Heart left ventricle (tissue), 16 donors: ENCODE measurements around the gene ST8SIA5. TPM values are rescaled to one million over a fixed set of nuclear protein-coding genes. Genes with fewer than 3 reads are reported as not detected.

Experiments
- ATAC-seq, 4 donors: fragments of 200-7000 bp; cut with Tn5 transposase; one replicate each; pipeline ENCODE4 v1.9.1; 2020 to 2022; ENCODE audit warnings: moderate library complexity in 4 of 4, mild to moderate bottlenecking in 3 of 4, moderate number of reproducible peaks in 1 of 4
- DNase-seq, 5 donors: peaks; one replicate each; pipeline ENCODE4 v3.0.0-alpha.2; 2020
- H3K27ac ChIP-seq, 12 donors: fragments of 200-600 bp; sonication (generic) in 4 of 12; one replicate each; pipeline versions ENCODE4 v1.5.0 to v1.8.0; 2016 to 2022; ENCODE audit warnings: mild to moderate bottlenecking in 2 of 12
- H3K27me3 ChIP-seq, 9 donors: fragments of 200-600 bp; sonication (generic) in 2 of 9; one replicate each; pipeline versions ENCODE4 v1.5.1 to v1.8.0; 2016 to 2022; ENCODE audit warnings: mild to moderate bottlenecking in 3 of 9
- H3K36me3 ChIP-seq, 9 donors: fragments of 200-600 bp; sonication (generic) in 2 of 9; one replicate each; pipeline versions ENCODE4 v1.5.0 to v1.8.0; 2018 to 2022; ENCODE audit warnings: mild to moderate bottlenecking in 2 of 9
- H3K4me1 ChIP-seq, 12 donors: fragments of 200-600 bp; sonication (generic) in 4 of 12; one replicate each; pipeline versions ENCODE4 v1.5.0 to v1.8.0; 2016 to 2022; ENCODE audit warnings: mild to moderate bottlenecking in 3 of 12
- H3K4me3 ChIP-seq, 12 donors: fragments of 200-600 bp; sonication (generic) in 4 of 12; one replicate each; pipeline versions ENCODE4 v1.5.0 to v1.8.0; 2017 to 2022; ENCODE audit warnings: mild to moderate bottlenecking in 9 of 12, moderate library complexity in 4 of 12
- H3K9me3 ChIP-seq, 12 donors: fragments of 200-600 bp; sonication (generic) in 4 of 12; one replicate each; pipeline versions ENCODE4 v1.5.0 to v1.8.0; 2016 to 2022; ENCODE audit warnings: mild to moderate bottlenecking in 1 of 12
- CTCF ChIP-seq, 12 donors: fragments of 200-600 bp; sonication (generic) in 4 of 12; IDR thresholded peaks; one replicate each; pipeline versions ENCODE4 v1.5.0 to v1.8.0; 2018 to 2022; ENCODE audit warnings: antibody characterized with exemption in 12 of 12, mild to moderate bottlenecking in 5 of 12
- POLR2A ChIP-seq, 2 donors: fragments of 450-650 bp; IDR thresholded peaks; one replicate each; pipeline ENCODE4 v1.6.1; 2017; ENCODE audit warnings: antibody characterized with exemption in 2 of 2, mild to moderate bottlenecking in 2 of 2, moderate library complexity in 2 of 2
- WGBS, 4 donors: extraction: QIAGEN DNeasy Blood & Tissue Kit in 2 of 4; methylation state at CpG; one replicate each; pipeline versions ENCODE4 v1.1.5 to v1.1.7; 2013 to 2018; 5-methylcytosine and 5-hydroxymethylcytosine counted together
- intact Hi-C, 10 donors: fragments of 100-400 bp; cut with DNase I; formaldehyde crosslinking; loops; one replicate each; pipeline versions ENCODE4 v1.11.1 to v1.14.2; 2022
- polyA plus RNA-seq, 2 donors: library from polyadenylated mRNA; stranded (reverse); fragments of 200-250 nt; gene quantifications; one replicate each; pipeline ENCODE4 v1.2.3, GENCODE V29; 2013
- total RNA-seq, 9 donors: library from RNA; depleted of rRNA in 2 of 9; stranded (reverse); fragments of >200 nt in 2 of 9; fragmentation: NEBNext Ultra II Directional in 3 of 9; extraction: Animal tissue kit (Norgen Biotek cat#: 25700) in 3 of 9; gene quantifications; one replicate each; pipeline versions ENCODE4 v1.1.0 to v1.2.4, GENCODE V29; 2016 to 2023
- donor health status: ischemic (EF 13 %, LVEDD 7.1; RV severe dilation, severe dysfunction).
- donor health status: healthy with polysubstance abuse.
- donor health status: DM: no; HTN: yes; CAD: no.
- donor health status: DM: no; HTN: no; CAD: no.
- donor health status: ischemic (EF 25% LVEDD 6.9; RV normal size, moderate dysfunction).
- donor health status: ischemic (EF 25% LVEDD 5.7; RV mildly dilated, moderate dysfunction).
- donor health status: healthy.
- donor health status: DM: yes; HTN: yes; CAD: no.
- donor health status: ischemic (EF 35%, LVEDD 5.7; RV mildly dilated, moderate dysfunction).
- donor health status: nonischemic (EF 11% LVEDD 7.7; RV severe dilation, severe dysfunction).
- donor health status: DM: yes; HTN: yes; CAD: no.
- donor health status: PGD.
- donor health status: ischemic (EF 29% LVEDD 5.4; RV normal size, mild dysfunction).
- donor health status: nonischemic (EF 23%, LVEDD 6.1; RV moderate dilation, normal function).

The ST8SIA5 gene
- total and polyA plus RNA-seq, 11 donors = 3.8 to 24.4 (median 6.8) TPM

DNA sequence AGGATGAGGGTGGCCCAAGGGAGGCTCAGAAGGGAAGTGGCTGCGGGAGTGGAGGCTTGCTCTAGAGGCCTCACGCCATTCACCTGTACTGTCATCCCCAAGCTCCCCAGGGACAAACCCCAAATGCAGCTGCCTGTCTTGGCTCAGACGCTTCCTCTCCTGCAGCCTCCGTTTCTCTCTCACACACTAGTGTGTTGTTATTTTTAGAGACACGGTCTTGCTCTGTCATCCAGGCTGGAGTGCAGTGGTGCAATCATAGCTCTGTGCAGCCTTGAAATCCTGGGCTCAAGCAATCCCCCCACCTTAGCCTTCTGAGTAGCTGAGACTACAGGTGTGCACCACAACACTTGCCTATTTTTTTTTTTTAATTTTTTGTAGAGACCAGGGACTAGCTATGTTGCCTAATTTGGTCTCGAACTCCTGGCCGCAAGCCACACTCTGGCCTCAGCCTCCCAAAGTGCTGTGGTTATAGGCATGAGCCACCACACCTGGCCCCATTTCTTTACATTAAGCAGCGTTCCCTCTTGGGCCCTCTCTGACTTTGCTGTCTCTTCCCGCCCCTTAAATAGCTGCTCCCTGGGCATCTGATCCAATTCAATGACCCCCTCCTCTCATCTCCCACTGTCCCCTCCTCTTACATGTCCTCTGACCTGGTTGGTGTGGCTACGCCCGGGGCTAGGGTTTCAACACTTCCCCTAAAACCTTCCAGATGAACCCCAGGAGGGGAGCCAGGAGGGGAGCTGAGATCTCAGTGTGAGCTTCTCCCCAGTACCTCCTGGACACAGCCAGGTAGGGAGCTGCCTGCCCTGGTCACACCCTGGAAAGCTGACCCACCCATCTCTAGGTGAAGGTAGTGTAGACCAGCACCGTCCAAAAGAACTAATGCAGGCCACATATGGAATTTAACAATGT is 75.8 kb downstream of the ST8SIA5 start:
- WGBS, 4 donors = 65 to 70% (median 67%) methylated on average over 12 of the region's 12 CpGs
- Histone ChIP-seq H3K9me3 (no peaks in the 10 kb centered on the region), H3K36me3 (peaks cover 0 to 4% (median 0%) of the 10 kb centered on the region in 9 donors), H3K27ac (no peak overlapping the region), H3K4me3 (no peak overlapping the region), H3K4me1 (peaks cover 0 to 11% (median 0%) of the 10 kb centered on the region in 12 donors), H3K27me3 (no peaks in the 10 kb centered on the region)
- TF ChIP-seq POLR2A (IDR thresholded peaks at IDR 0.05) (no peak), CTCF (IDR thresholded peaks at IDR 0.05) (no peak)
- ATAC-seq = peak in 3 of 4 donors; percentile 49 to 76 (median 53)
- intact Hi-C loops = loop anchor here in 1 of 10 donors (10.0 kb wide), 1 partner anchor 144 kb away; no protein-coding TSS in a partner anchor
- no peak for DNase-seq

DNA sequence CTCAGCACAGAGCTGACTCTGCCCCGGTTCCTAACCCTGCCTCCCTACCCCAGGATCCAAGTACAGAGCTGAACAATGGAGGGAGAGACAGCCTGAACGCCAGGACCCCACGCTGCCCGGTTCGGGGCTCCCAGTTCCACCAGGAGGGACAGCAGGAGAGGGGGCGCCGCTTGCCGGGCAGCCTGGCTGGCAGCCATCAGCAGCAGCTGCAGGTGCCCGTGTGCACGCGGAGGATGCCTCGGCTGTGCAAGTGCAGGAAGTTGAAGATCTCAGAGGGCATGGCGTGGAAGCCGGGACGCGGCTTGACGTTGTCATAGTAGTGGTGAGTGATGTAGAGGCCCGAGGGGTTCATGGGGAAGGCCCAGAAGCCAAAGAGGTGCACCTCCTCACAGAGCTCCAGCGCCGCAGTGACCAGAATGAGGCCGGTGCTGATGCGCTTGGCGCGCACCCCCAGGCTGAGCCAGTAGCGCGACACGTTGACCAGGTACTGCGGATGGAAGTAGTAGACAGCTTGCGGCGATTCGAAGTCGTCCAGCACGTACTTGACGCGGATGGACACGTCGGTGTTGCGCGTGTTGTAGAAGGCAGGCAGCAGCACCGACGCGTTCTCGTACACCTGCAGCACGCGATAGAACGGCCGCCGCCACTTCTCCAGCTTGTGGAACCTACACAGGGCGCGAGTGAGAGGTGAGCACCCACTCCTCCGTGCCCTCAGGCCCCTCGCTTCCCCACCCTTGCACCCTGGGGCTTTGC is 76.8 kb downstream of the ST8SIA5 start:
- 93 to 95% (median 95%) methylated on average over 49 to 52 of the region's 52 CpGs for WGBS, 4 donors
- Histone ChIP-seq H3K4me1 (peaks cover 0 to 11% (median 0%) of the 10 kb centered on the region in 12 donors), H3K4me3 (no peak overlapping the region), H3K9me3 (no peaks in the 10 kb centered on the region), H3K27ac (no peak overlapping the region), H3K36me3 (peaks cover 0 to 4% (median 0%) of the 10 kb centered on the region in 9 donors), H3K27me3 (no peaks in the 10 kb centered on the region)
- ATAC-seq (peak in 1 of 4 donors; percentile 21), DNase-seq (no peak)
- intact Hi-C loops = loop anchor here in 3 of 10 donors (5.0 to 10.0 kb wide), 3 partner anchors 77 to 145 kb away; partner anchors contain the start of gene ST8SIA5 (in 1 of the 3)
- TF ChIP-seq CTCF (IDR thresholded peaks at IDR 0.05) (no peak), POLR2A (IDR thresholded peaks at IDR 0.05) (no peak)

GRCh38 chr18:46678785-46679399 is 78.0 kb downstream of the ST8SIA5 start:
- TF ChIP-seq POLR2A (IDR thresholded peaks at IDR 0.05) (no peak), CTCF (IDR thresholded peaks at IDR 0.05) (no peak)
- H3K4me1 ChIP-seq = peaks cover 0 to 11% (median 0%) of the 10 kb centered on the region in 12 donors

More at GRCh38 chr18:46678785-46679399, 78.0 kb downstream of the ST8SIA5 start:
- Histone ChIP-seq H3K9me3 (no peaks in the 10 kb centered on the region), H3K36me3 (peaks cover 0 to 4% (median 0%) of the 10 kb centered on the region in 9 donors), H3K27ac (no peak overlapping the region), H3K4me3 (no peak overlapping the region), H3K27me3 (no peaks in the 10 kb centered on the region)
- intact Hi-C loops = loop anchor here in 2 of 10 donors (5.0 kb wide), 2 partner anchors 78 to 143 kb away; partner anchors contain the start of gene ST8SIA5 (in 1 of the 2)
- no peak for ATAC-seq
- DNase-seq = no peak
- WGBS, 4 donors = 75 to 90% (median 81%) methylated on average over 10 of the region's 10 CpGs
